Measurements from ENCODE around the gene SYNDIG1.

GRCh38 chr20:24566656-24567055 is 97.2 kb downstream of the SYNDIG1 start:
- TF ChIP-seq POLR2A (IDR thresholded peaks at IDR 0.05) (no peak), CTCF (IDR thresholded peaks at IDR 0.05) (no peak)
